ENCODE data around the gene BHLHE23. TPM values are rescaled to one million over a fixed set of nuclear protein-coding genes. Genes with fewer than 3 reads are reported as not detected.

BHLHE23 gene
- total RNA-seq, 1 experiment from 2014 or later = not detected

GRCh38 chr20:62982124-62983075 lies 24.4 kb downstream of the BHLHE23 start (continued):
- TF ChIP-seq MAX (IDR thresholded peaks at IDR 0.05) = no peak

- H3K9me2 ChIP-seq (ENCODE audit: insufficient read depth) = no peaks in the 10 kb centered on the region
- no peak for TF ChIP-seq POLR2A (IDR thresholded peaks at IDR 0.05; ENCODE audit: borderline replicate concordance, extremely low read depth, insufficient read depth, insufficient read length)
- TF ChIP-seq EZH2phosphoT487 (IDR thresholded peaks at IDR 0.05; ENCODE audit: borderline replicate concordance) = no peak
- TF ChIP-seq YY1 (IDR thresholded peaks at IDR 0.05; ENCODE audit: extremely low read depth, insufficient replicate concordance, low read depth, low read length) = no peak
- no peak for TF ChIP-seq SP1 (IDR thresholded peaks at IDR 0.05; ENCODE audit: low read depth)
- no peak for TF ChIP-seq CTCF (IDR thresholded peaks at IDR 0.05 in 2 of 3, conservative IDR thresholded peaks at IDR 0.05 in 1 of 3; ENCODE audit: borderline replicate concordance in 1 of 3, insufficient read depth in 1 of 3, low read depth in 2 of 3, low read length in 2 of 3)
- no peak for TF ChIP-seq TCF7L2 (IDR thresholded peaks at IDR 0.05; ENCODE audit: borderline replicate concordance, extremely low read depth, insufficient read depth, insufficient read length)
- no peak for TF ChIP-seq CEBPB (IDR thresholded peaks at IDR 0.05; ENCODE audit: low read depth)
- TF ChIP-seq FOSL1 (IDR thresholded peaks at IDR 0.05; ENCODE audit: low read depth) = no peak
- no peak for TF ChIP-seq EGR1 (IDR thresholded peaks at IDR 0.05; ENCODE audit: low read depth)
- TF ChIP-seq CBX3 (IDR thresholded peaks at IDR 0.05; ENCODE audit: low read depth) = no peak
- TF ChIP-seq RAD21 (IDR thresholded peaks at IDR 0.05; ENCODE audit: low read depth) = no peak
- no peak for TF ChIP-seq POLR2AphosphoS5 (IDR thresholded peaks at IDR 0.05; ENCODE audit: low read depth, low read length)
- no peak for TF ChIP-seq MAX (IDR thresholded peaks at IDR 0.05)
- TF ChIP-seq ZFX (IDR thresholded peaks at IDR 0.05) = no peak
- no peak for TF ChIP-seq JUND (IDR thresholded peaks at IDR 0.05)
- TF ChIP-seq ZNF274 (IDR thresholded peaks at IDR 0.05; ENCODE audit: low read depth, low read length) = no peak
- TF ChIP-seq EZH2 (IDR thresholded peaks at IDR 0.05) = no peak
- no peak for TF ChIP-seq ATF3 (IDR thresholded peaks at IDR 0.05)
- intact Hi-C loops (cut with micrococcal nuclease) = no loop called here
- H3K27me3 ChIP-seq (ENCODE audit: insufficient read depth, low read length) = no peaks in the 10 kb centered on the region
- no peak for DNase-seq (ENCODE audit: low read depth, low spot score)
- H4K20me1 ChIP-seq (ENCODE audit: insufficient read depth) = no peaks in the 10 kb centered on the region
- ChIA-PET RAD21 (ENCODE audit: low non-redundant PET in 1 of 2, low total read pairs in 2 of 2, uncharacterized antibody in 2 of 2, unreplicated experiment in 2 of 2) (no interaction called here), CTCF (interaction anchor here (0.6 to 1.0 kb wide), 2 partner anchors 9 to 31 kb away, joined by 3 to 4 read pairs; no protein-coding TSS in a partner anchor), POLR2A (no interaction called here)
- H2AFZ ChIP-seq (ENCODE audit: low read depth, low read length, poor library complexity, severe bottlenecking) = no peak overlapping the region
- no TSS peak for BruUV-seq (replicated peaks)
- H3K36me3 ChIP-seq (ENCODE audit: control insufficient read depth in 1 of 2, insufficient read depth in 2 of 2, low read length in 2 of 2) = no peaks in the 10 kb centered on the region
- no peaks in the 10 kb centered on the region for H3K79me2 ChIP-seq (ENCODE audit: insufficient read depth, low read length)
- no peak overlapping the region for H3K27ac ChIP-seq (ENCODE audit: low read depth, low read length)
- H3K9ac ChIP-seq (ENCODE audit: low read length) = no peak overlapping the region
- no peak overlapping the region for H3K4me3 ChIP-seq (replicated peaks in 1 of 2; ENCODE audit: low read depth in 1 of 2, low read length in 2 of 2)
- H3K4me2 ChIP-seq (ENCODE audit: low read length) = no peak overlapping the region
- no peaks in the 10 kb centered on the region for H3K9me3 ChIP-seq (ENCODE audit: control insufficient read depth in 1 of 2, insufficient read depth in 1 of 2, low read depth in 1 of 2, low read length in 2 of 2)
- ATAC-seq = no peak
- peaks cover 3 to 8% of the 10 kb centered on the region in 2 experiments; a peak in 3 of 4 replicates for H3K4me1 ChIP-seq (ENCODE audit: control insufficient read depth in 1 of 2, insufficient read depth in 2 of 2, low read length in 2 of 2)
Observed at GRCh38 chr20:62980970-62981369, 25.8 kb downstream of the BHLHE23 start.

All from HCT116 (cell line).